Cardiac fibroblast (primary cell): Measurements from ENCODE around the gene MTAP.
A peak's percentile ranks its signal among the peaks of the same experiment; 100 is the strongest.

Experiments used
- DNase-seq, 2 donors: peaks; one replicate each; pipeline versions ENCODE4 v3.0.0 to v3.0.0-alpha.2; 2010; ENCODE audit warnings: low read depth in 2 of 2
- H3K4me3 ChIP-seq, 2 donors: replicated peaks in 1 of 2; 1 replicate in 1 of 2; 2 replicates in 1 of 2; pipeline ENCODE4 v1.5.1; 2011; ENCODE audit warnings: low read depth in 2 of 2, low read length in 2 of 2, mild to moderate bottlenecking in 2 of 2, moderate library complexity in 1 of 2
- CTCF ChIP-seq: IDR thresholded peaks from one replicate; pipeline ENCODE4 v1.5.1; 2011; ENCODE audit warnings: low read depth, mild to moderate bottlenecking, low read length, inconsistent platforms

MTAP gene

DNA sequence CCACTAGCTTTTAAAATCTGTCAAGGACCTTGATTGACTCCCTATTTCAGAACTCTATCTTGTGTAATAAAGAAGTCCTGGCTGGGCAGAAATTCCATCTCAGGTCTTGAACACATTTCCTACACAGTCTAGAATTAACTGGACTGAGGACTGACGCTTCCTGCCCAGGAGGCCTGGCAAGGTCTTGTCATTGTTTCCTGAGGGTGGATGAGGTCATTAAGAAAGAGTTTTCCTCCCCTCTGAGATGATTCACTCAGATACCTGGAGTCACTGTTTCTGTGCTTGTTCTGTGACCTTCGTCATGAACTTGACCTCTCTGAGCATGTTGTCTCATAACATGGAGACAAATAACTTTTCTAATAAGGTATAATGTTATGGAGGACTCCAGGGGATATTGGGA lies 10.0 kb downstream of the MTAP start:
- DNase-seq = peak; percentile 53 to 89
- TF ChIP-seq CTCF = no peak
- no peak overlapping the region for H3K4me3 ChIP-seq

GRCh38 chr9:21812946-21813568 lies 10.6 kb downstream of the MTAP start:
- peak; percentile 80 to 84 for DNase-seq
- peak; percentile 82 for TF ChIP-seq CTCF

DNA sequence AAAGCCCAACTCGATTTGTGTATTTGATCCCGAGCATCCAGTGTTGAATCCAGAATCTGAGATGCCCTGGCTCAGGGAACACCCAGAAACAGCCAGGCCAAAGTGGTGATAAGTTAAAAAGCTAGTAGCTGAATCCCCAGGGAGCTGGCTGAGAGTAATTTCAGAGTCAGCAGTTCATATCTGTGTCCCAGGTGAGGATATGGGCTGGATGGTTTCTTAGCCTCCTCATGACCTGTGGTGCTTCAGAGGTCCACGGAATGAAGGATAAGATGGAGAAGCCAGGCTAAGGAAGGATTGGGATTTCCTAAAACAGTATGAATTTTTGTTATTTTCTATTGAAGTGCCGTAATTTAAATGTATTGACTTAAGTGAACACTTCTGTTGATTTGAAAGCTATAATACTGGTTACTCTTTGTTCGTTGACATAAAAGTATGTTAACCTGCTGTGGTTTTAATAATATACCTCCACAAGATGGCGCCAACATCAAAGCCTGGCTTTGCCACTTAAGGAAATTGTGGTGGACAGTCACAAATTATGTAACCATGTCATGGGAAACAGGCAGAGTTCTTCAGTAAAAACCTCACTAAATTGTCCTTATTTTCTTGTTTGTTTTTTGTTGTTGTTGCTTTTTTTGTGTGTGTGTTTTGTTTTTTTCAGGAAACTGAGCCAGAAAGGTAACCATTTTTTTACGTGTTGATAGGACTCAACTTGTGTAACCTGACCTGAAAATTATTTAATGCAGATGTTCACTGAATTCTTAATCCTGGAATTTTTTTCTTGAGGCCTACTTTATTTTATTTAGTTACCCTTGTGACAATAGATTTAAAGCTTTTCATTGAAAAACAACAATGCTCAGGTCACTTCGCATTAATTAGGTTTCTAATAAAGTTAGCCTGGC lies 11.4 kb downstream of the MTAP start:
- H3K4me3 ChIP-seq = no peak overlapping the region
- peak; percentile 75 for TF ChIP-seq CTCF
- peak; percentile 89 to 94 for DNase-seq

More at GRCh38 chr9:21812946-21813568, 10.6 kb downstream of the MTAP start:
- no peak overlapping the region for H3K4me3 ChIP-seq

DNA sequence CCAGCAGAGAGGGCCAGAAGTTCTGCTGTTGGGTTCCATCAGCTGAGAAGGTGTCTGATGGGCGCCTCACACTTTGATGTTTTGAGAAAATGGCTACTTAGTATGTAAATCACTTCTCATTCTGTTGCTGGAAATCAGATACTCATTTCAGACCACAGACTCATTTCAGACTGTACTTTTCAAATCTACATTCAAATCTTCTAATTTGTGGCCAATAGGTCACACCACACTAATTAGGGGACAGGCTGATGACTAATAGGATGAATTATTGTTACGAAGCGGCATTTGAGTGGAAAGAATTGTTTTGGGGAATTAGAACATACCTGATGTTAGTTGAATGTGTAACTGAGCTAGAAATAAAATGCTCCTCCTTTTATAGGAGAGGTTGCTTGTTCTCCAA lies 13.2 kb downstream of the MTAP start:
- DNase-seq = no peak
- no peak for TF ChIP-seq CTCF
- no peak overlapping the region for H3K4me3 ChIP-seq

GRCh38 chr9:21817176-21817575 lies 14.7 kb downstream of the MTAP start:
- no peak overlapping the region for H3K4me3 ChIP-seq
- DNase-seq = peak; percentile 90 to 95
- no peak for TF ChIP-seq CTCF

DNA sequence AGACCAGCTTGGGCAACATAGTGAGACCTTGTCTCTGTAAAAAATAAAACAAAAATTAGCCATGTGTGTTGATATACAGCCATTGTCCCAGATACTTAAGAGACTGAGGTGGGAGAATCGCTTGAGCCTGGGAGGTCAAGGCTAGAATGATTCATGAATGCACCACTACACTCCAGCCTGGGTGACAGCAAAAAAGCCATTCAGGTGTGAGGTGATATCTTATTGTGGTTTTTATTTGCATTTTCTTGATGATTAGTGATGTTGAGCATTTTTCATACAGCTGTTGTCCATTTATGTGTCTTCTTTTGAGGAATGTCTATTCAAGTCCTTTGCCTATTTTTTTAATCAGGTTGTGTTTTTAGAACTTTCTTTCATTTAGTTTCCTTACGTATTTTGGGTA lies 23.2 kb downstream of the MTAP start:
- H3K4me3 ChIP-seq = no peak overlapping the region
- TF ChIP-seq CTCF = no peak
- no peak for DNase-seq
